ENCODE data around the gene NUMBL. TPM values are rescaled to one million over a fixed set of nuclear protein-coding genes. Genes with fewer than 3 reads are reported as not detected.
"Not testable (repeated sequence)": the region's sequence is repeated elsewhere in the genome, so short reads cannot be mapped to it uniquely, and the experiment has no call there.

The NUMBL gene
- total RNA-seq, 1 experiment from 2014 or later = 13.4 TPM

GRCh38 chr19:40632311-40633036 is 58.0 kb downstream of the NUMBL start:
- no peak for DNase-seq (ENCODE audit: low spot score)

GRCh38 chr19:40630571-40631160 is 59.8 kb downstream of the NUMBL start:
- DNase-seq (ENCODE audit: low spot score) = no peak

- no peak for DNase-seq (ENCODE audit: low spot score)
Observed at GRCh38 chr19:40629346-40629745, 61.1 kb downstream of the NUMBL start.

- no peak for DNase-seq (ENCODE audit: low spot score)
Observed at GRCh38 chr19:40627486-40628279, 62.8 kb downstream of the NUMBL start.

GRCh38 chr19:40626918-40627317 is 63.5 kb downstream of the NUMBL start:
- no peak for DNase-seq (ENCODE audit: low spot score)

GRCh38 chr19:40625406-40626120 is 64.9 kb downstream of the NUMBL start:
- DNase-seq (ENCODE audit: low spot score) = no peak

- not testable (repeated sequence) for DNase-seq (ENCODE audit: low spot score)
Observed at GRCh38 chr19:40624369-40625153, 65.9 kb downstream of the NUMBL start.

GRCh38 chr19:40623403-40624251 is 66.8 kb downstream of the NUMBL start:
- DNase-seq (ENCODE audit: low spot score) = peak; percentile 72

- no peak for DNase-seq (ENCODE audit: low spot score)
Observed at GRCh38 chr19:40622773-40623075, 67.7 kb downstream of the NUMBL start.

GRCh38 chr19:40621966-40622772 is 68.3 kb downstream of the NUMBL start:
- no peak for DNase-seq (ENCODE audit: low spot score)

GRCh38 chr19:40621283-40621682 is 69.2 kb downstream of the NUMBL start:
- DNase-seq (ENCODE audit: low spot score) = no peak

- no peak for DNase-seq (ENCODE audit: low spot score)
Observed at GRCh38 chr19:40620161-40620485, 70.3 kb downstream of the NUMBL start.

GRCh38 chr19:40619333-40620160 is 70.9 kb downstream of the NUMBL start:
- no peak for DNase-seq (ENCODE audit: low spot score)

- no peak for DNase-seq (ENCODE audit: low spot score)
Observed at GRCh38 chr19:40617961-40618360, 72.5 kb downstream of the NUMBL start.

GRCh38 chr19:40616941-40617340 is 73.5 kb downstream of the NUMBL start:
- no peak for DNase-seq (ENCODE audit: low spot score)

- no peak for DNase-seq (ENCODE audit: low spot score)
Observed at GRCh38 chr19:40616178-40616577, 74.3 kb downstream of the NUMBL start.

All from HT-29 (cell line).